A673 (cell line): ENCODE data around the gene WNT3. TPM values are rescaled to one million over a fixed set of nuclear protein-coding genes. Genes with fewer than 3 reads are reported as not detected.
"Not testable (repeated sequence)": the region's sequence is repeated elsewhere in the genome, so short reads cannot be mapped to it uniquely, and the experiment has no call there.

Source experiments
- BruUV-seq: library from RNA; stranded (reverse); fragments of 400-500 nt; replicated peaks from 2 replicates; lab custom pipeline; 2021; lab: Mats Ljungman, UMichigan
- CTCF ChIA-PET: fragments of 300-600 bp; sonication (Branson Sonifier 250); formaldehyde crosslinking; loops from one replicate; lab custom pipeline; 2022; ENCODE audit warnings: antibody characterized with exemption; lab: Charles Lee
- POLR2A ChIA-PET: fragments of 300-600 bp; sonication (Branson Sonifier 250); formaldehyde crosslinking; loops from one replicate; lab custom pipeline; 2022; ENCODE audit warnings: antibody characterized with exemption; ENCODE audit not compliant: low non-redundant PET; lab: Charles Lee
- DNase-seq: peaks from one replicate; pipeline ENCODE4 v3.0.0-alpha.2; 2015; ENCODE audit warnings: low spot score
- H3K27ac ChIP-seq: fragments of 200-600 bp; sonication (generic); 2 replicates; pipeline ENCODE4 v1.5.1; 2016; ENCODE audit warnings: mixed run types, low read depth, mild to moderate bottlenecking, mixed read lengths, antibody characterized with exemption, low read length; ENCODE audit not compliant: poor library complexity, severe bottlenecking
- H3K27me3 ChIP-seq: fragments of 200-600 bp; sonication (generic); replicated peaks from 2 replicates; pipeline ENCODE4 v1.6.1; 2017; ENCODE audit warnings: mixed run types, low read depth, mild to moderate bottlenecking, mixed read lengths, antibody characterized with exemption, low read length; ENCODE audit not compliant: insufficient read depth, poor library complexity
- H3K36me3 ChIP-seq: fragments of 200-600 bp; sonication (generic); 2 replicates; pipeline ENCODE4 v1.6.1; 2016; ENCODE audit warnings: mixed run types, mild to moderate bottlenecking, mixed read lengths, antibody characterized with exemption, low read length; ENCODE audit not compliant: insufficient read depth, poor library complexity, severe bottlenecking
- H3K4me1 ChIP-seq: fragments of 200-600 bp; sonication (generic); 2 replicates; pipeline ENCODE4 v1.6.1; 2017; ENCODE audit warnings: mixed run types, mild to moderate bottlenecking, mixed read lengths, antibody characterized with exemption, low read length; ENCODE audit not compliant: insufficient read depth, poor library complexity, severe bottlenecking
- H3K4me3 ChIP-seq: fragments of 200-600 bp; sonication (generic); 2 replicates; pipeline ENCODE4 v1.5.1; 2016; ENCODE audit warnings: low read depth, mixed run types, mild to moderate bottlenecking, mixed read lengths, low read length; ENCODE audit not compliant: poor library complexity, severe bottlenecking
- H3K9me3 ChIP-seq: fragments of 200-600 bp; sonication (generic); 2 replicates; pipeline ENCODE4 v1.6.1; 2016; ENCODE audit warnings: mixed run types, low read depth, mild to moderate bottlenecking, mixed read lengths, antibody characterized with exemption, low read length; ENCODE audit not compliant: poor library complexity, severe bottlenecking
- CTCF ChIP-seq: fragments of 300-800, 200-600 bp; sonication (generic); conservative IDR thresholded peaks from 2 replicates; pipeline ENCODE4 v1.5.1; 2017; ENCODE audit warnings: low read depth, mild to moderate bottlenecking, antibody characterized with exemption, low read length, moderate library complexity, mixed read lengths
- EZH2 ChIP-seq: fragments of 200-600 bp; sonication (generic); IDR thresholded peaks from 2 replicates; pipeline ENCODE4 v1.6.1; 2017; ENCODE audit warnings: borderline replicate concordance, low read depth, mild to moderate bottlenecking, mixed read lengths, antibody characterized with exemption, low read length; ENCODE audit not compliant: poor library complexity, severe bottlenecking
- intact Hi-C: fragments of 100-400 bp; cut with micrococcal nuclease; formaldehyde crosslinking; loops from one replicate; pipeline ENCODE4 v1.10.0; 2022; ENCODE audit not compliant: unreplicated experiment
- total RNA-seq: library from RNA; stranded (reverse); gene quantifications from 2 replicates; pipeline ENCODE4 v1.2.3, GENCODE V29; 2021

WNT3 gene
- total RNA-seq, 1 experiment from 2014 or later: 1.3 TPM

GRCh38 chr17:46770439-46770817, 48.1 kb downstream of the WNT3 start:
- Histone ChIP-seq H3K9me3 (no peaks in the 10 kb centered on the region), H3K36me3 (no peaks in the 10 kb centered on the region), H3K4me3 (no peak overlapping the region), H3K4me1 (no peaks in the 10 kb centered on the region), H3K27ac (no peak overlapping the region), H3K27me3 (no peaks in the 10 kb centered on the region)
- intact Hi-C loops: no loop called here
- no TSS peak for BruUV-seq
- DNase-seq: no peak
- TF ChIP-seq CTCF (no peak), EZH2 (no peak)
- CTCF ChIA-PET: no interaction called here
- POLR2A ChIA-PET: no interaction called here

DNA sequence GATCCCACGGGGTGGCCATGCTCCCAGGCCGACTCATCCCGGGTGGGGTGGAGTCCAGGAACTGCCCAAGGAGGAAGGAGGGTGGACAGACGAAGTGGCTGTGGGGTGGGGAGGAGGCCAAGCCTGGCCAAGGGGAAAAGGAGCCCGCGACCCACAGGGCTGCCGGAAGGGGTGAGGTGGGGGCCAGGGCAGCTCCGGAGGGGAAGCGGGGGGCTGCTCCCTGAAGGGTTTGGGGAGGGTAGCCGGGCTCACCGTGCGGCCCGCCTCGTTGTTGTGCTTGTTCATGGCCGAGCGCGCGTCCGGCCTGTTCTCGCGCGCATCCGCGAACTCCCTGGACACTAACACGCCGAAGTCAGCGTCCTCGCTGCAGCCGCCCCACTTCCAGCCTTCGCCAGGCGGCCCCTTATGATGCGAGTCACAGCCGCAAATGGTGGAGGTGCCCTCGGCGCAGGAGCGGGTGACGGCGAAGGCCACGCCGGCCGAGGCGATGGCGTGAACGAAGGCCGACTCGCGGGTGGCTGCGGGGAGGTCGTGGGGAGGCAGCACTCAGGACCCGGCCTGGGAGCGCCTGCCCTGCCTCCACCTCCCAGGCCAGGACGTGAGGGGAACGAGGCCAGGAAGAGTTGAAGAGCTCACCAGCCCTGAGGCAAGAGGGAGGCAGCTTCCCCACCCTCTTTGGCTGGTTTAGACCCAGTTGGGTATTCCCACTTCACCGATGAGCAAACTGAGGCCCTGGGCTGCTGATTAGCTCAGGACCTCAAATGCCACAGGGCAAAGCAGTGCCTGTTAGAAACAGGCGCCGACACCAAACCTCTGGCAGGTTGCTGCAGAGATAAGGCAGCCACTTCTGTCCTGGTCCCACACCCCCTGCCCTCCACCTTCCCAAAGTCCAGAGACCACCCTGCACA, 48.7 kb downstream of the WNT3 start:
- no peaks in the 10 kb centered on the region for H3K27me3 ChIP-seq
- POLR2A ChIA-PET: no interaction called here
- no peak overlapping the region for H3K4me3 ChIP-seq
- no peak for DNase-seq
- intact Hi-C loops: no loop called here
- H3K9me3 ChIP-seq: no peaks in the 10 kb centered on the region
- CTCF ChIA-PET: no interaction called here
- H3K27ac ChIP-seq: no peak overlapping the region
- TF ChIP-seq CTCF (no peak), EZH2 (no peak)
- no peaks in the 10 kb centered on the region for H3K36me3 ChIP-seq
- H3K4me1 ChIP-seq: no peaks in the 10 kb centered on the region
- no TSS peak for BruUV-seq

DNA sequence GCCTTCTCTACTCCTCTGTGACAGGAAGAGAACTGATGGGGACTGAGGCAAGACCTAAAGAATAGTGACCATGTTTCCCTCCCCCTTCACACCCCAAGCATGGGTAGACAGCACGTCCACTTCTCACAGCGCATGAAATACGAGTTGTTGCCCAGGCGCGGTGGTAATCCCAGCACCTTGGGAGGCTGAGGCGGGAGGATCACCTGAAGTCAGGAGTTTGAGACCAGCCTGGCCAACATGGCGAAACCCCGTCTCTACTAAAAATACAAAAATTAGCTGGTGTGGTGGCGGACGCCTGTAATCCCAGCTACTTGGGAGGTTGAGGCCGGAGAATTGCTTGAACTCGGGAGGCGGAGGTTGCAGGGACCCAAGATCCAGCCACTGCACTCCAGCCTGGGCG, 49.6 kb downstream of the WNT3 start:
- intact Hi-C loops, CTCF ChIA-PET, H3K27ac ChIP-seq, H3K27me3 ChIP-seq, H3K36me3 ChIP-seq, BruUV-seq, DNase-seq, H3K4me3 ChIP-seq, H3K4me1 ChIP-seq, H3K9me3 ChIP-seq, POLR2A ChIA-PET: not testable (repeated sequence)

GRCh38 chr17:46768540-46768870, 50.0 kb downstream of the WNT3 start:
- H3K27me3 ChIP-seq: no peaks in the 10 kb centered on the region
- H3K9me3 ChIP-seq: no peaks in the 10 kb centered on the region
- no TSS peak for BruUV-seq
- TF ChIP-seq CTCF (no peak), EZH2 (no peak)
- CTCF ChIA-PET: no interaction called here
- DNase-seq: no peak
- no peak overlapping the region for H3K27ac ChIP-seq
- POLR2A ChIA-PET: no interaction called here
- H3K4me1 ChIP-seq: no peaks in the 10 kb centered on the region
- H3K36me3 ChIP-seq: no peaks in the 10 kb centered on the region
- intact Hi-C loops: no loop called here
- no peak overlapping the region for H3K4me3 ChIP-seq
